GM12801 (cell line): Measurements from ENCODE around the gene WDR5.

ENCODE experiments used
- TF ChIP-seq, protein P1 (sequence below): IDR thresholded peaks from one replicate; pipeline ENCODE4 v1.5.1; 2011; ENCODE audit warnings: control low read depth; ENCODE audit not compliant: insufficient read length; ENCODE audit errors: extremely low read depth

WDR5 gene

DNA sequence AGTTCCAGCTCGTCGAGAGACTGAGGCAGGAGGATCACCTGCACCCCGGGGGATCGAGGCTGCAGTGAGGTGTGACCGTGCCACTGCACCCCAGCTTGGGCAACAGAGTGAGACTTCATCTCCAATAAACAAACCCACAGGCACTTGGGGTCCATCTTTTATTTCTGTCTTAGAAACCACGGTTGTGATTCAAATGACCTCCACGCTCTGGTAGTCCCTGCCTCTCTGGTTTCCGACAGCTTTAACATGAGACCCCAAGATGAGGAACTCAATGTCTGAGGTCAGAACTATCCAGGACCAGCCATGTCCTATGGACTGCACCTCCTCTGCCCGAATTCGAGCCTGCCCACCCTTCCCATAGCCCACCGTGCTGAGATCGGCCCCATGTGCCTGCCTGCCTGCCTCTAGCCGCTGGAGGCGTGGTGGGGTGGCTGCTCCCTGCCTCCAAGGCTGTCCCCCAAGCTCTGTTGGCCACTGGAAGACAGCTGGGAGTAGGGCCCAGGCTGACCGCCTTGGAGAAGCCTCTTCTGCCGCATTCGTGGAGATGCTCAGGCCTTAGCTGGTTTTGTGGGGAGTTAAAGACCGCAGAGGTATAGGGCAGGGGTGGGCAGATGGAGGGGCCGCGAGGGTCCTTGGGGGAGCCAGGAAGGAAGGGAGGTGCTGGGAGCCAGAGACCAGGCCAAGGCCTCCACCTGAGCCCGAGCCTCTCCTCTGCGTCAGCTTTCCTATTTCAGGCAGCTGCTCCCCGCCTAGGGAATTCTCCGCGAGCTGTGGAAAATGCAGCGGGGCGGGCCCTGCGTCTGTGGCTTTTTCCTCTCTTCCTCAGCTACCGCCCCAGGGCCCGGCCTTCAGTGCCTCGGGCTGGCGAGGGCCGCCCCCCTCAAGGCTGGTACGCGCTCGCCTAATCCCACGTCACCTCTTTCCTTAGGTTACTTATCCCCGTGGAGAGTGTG is 6.9 kb upstream of the WDR5 start:
- TF ChIP-seq, protein P1, sequence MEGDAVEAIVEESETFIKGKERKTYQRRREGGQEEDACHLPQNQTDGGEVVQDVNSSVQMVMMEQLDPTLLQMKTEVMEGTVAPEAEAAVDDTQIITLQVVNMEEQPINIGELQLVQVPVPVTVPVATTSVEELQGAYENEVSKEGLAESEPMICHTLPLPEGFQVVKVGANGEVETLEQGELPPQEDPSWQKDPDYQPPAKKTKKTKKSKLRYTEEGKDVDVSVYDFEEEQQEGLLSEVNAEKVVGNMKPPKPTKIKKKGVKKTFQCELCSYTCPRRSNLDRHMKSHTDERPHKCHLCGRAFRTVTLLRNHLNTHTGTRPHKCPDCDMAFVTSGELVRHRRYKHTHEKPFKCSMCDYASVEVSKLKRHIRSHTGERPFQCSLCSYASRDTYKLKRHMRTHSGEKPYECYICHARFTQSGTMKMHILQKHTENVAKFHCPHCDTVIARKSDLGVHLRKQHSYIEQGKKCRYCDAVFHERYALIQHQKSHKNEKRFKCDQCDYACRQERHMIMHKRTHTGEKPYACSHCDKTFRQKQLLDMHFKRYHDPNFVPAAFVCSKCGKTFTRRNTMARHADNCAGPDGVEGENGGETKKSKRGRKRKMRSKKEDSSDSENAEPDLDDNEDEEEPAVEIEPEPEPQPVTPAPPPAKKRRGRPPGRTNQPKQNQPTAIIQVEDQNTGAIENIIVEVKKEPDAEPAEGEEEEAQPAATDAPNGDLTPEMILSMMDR: no peak

DNA sequence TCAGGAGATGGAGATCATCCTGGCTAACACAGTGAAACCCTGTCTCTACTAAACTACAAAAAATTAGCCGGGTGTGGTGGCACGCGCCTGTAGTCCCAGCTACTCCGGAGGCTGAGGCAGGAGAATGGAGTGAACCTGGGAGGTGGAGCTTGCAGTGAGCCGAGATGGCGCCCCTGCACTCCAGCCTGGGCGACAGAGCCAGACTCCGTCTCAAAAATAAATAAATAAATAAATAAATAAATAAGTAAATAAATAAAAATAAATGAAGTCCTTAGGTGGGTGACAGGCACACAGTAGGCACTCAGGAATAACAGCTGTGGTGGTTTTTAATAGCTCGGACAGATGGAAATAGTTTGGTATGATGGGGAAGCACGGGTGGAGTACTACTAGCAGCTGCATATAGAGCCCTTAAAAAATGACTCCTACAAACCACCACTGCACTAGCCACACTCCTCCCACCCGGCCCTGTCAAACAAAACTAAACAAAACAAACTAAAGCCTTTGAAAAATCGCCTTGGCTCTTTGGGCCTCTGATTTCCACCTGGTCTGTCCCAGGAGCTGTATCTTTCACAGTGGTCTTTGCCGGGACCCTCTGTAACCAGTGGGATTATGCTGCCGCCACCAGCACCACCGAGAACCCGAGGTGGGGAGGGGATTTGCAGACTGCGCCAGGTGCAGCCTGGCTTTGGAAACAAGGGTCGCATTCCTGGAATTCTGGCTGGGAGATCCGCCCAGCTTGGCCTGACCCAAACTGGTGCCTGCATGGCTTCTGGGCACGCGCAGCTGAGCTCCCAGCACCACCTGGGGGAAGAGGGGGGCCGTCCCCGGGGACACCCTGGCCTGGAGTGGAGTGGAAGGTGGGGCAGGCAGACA is 5.1 kb upstream of the WDR5 start:
- TF ChIP-seq, protein P1: no peak

DNA sequence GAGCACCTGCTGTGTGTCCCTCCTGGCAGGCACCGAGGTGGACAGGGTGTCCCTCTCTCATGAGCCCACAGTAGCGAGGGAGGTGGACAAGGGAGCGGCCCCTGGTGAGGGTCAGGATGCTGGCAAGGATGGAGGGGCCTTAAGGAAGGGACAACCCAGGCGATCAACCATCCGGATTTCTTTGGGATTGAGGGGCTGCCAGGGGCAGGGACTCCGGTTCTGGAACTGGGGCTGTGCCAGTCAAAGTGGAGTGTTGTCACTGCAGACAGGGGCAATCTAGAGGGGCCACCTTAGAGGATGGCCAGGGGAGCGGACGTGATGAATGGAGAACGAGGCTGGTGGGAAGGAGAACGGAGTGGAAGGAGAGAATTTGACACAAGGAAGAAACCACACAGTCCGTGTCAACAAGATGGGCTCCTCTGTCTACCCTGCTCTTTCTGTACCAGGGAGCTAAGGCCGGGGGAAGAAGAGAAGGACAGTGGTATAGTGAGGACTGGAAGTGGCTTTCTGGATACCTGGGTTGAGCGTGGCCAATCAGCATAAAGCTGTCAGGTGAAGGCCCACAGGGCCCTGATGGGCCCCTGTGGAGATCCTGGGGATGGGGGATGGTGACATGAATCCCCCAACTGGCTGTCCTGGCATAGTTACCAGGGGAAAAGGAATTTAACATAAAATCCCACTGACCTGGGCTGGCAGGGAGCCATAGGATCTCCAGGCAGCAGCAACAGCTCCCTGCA is 4.2 kb upstream of the WDR5 start:
- TF ChIP-seq, protein P1: no peak

DNA sequence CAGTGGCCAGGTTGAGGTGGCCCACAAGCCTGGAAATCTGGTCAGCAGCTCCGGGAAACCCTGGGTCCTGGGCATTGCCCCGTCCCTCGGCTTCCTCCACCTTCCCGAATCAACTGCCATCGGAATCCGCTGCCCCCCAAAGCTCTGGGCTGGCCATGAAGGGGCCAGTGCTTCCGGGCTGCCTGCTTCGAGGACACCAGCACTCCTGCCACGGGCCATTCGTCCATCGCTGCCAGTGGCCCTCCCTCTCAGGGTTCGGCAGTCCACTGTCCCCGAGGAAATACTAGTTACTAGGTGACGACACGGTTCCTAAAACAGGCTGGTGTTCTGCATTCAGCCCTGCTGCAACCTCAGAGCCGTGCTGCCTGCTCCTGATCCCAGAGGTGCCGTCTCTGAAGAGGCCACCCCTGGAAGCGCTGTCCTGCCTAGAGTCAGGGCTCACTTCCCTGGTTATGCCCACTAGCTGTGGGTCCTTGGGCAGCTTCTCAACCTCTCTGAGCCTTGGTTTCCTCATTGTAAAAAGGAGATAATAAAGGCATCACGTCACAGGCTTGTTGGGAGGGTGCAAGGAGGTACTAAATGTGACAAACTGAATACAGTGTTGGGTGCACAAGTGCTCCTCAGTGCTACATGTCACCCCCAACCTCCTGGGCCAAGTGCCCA is 3.5 kb upstream of the WDR5 start:
- TF ChIP-seq, protein P1: no peak

DNA sequence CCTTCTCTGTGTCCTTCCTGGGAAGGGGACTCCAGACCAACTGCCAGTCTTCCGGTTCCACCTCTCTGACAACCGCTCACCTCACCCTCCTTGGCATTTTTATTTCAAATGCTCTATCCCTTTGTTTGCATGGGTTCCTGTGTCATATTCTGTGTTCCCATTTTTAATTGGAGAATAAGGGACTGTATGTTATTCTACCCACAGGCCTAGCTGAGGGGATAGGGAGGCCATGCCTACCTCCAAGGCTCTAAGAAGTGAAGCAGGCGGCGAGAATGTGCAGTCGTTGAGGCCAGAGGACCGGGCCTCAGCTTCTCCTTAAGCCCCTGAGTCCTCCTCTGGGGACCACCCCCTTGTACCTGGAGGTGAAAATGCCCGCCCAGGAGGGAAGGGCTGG is 936 bp upstream of the WDR5 start:
- TF ChIP-seq, protein P1: no peak

DNA sequence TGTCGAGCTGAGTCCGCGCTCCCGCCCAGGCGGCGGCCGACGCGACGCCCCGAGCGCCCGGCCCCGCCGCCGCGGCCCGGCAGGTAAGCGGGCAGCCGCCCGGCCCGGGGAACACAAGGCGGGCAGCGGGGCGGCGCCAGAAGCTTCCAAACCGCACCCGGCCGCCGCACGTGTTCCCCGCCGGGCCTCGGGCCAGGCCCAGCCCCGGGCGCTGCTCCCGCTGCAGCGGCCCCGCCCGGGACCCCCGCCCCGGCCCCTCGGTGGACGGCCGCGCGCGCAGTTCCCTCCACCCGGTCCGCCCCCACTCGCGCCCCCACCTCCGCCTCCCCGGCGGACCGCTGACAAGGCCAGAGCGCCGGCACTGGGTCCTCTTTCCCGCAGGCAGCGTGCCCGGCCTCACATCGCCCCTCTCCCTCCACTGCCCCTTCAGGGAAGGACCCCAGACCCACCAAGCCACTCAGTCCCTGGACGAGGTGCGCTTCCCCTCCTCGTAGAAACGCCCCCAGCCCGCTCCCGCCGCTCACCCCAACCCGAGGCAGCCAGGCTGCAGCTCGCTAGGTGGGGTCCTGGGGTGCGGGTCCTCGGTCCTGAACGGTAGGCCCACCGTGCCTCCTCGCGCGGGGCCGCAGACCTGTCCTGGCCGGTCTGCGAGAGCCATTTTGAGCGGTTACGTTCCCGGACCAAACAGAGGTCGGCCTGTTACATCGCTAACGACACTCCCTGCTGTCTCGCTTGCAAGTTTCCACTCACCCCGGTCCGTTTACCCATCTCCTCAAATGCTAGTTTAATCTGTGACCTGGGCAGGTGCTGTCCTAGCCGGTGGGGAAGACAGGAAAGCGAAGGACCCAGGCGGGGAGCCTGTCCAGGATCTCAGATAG is 475 bp downstream of the WDR5 start:
- TF ChIP-seq, protein P1: no peak
